Mesenchymal stem cell (in vitro differentiated cells and primary cell): ENCODE measurements around the gene FRG1.
A peak's percentile ranks its signal among the peaks of the same experiment; 100 is the strongest.
"Not testable (repeated sequence)": the region's sequence is repeated elsewhere in the genome, so short reads cannot be mapped to it uniquely, and the experiment has no call there.

ENCODE experiments used
- DNase-seq: peaks from one replicate; pipeline ENCODE4 v3.0.0-alpha.2; 2013
- H2AFZ ChIP-seq: one replicate; pipeline ENCODE4 v1.6.1; 2013; ENCODE audit warnings: low read depth, mild to moderate bottlenecking, control low read depth, inconsistent platforms, low read length, moderate library complexity
- H2AK5ac ChIP-seq: 2 replicates; pipeline ENCODE4 v1.6.1; 2013; ENCODE audit warnings: low read length, moderate library complexity, mild to moderate bottlenecking, inconsistent platforms; ENCODE audit not compliant: severe bottlenecking
- H2BK120ac ChIP-seq: one replicate; pipeline ENCODE4 v1.6.1; 2013; ENCODE audit warnings: low read depth, mild to moderate bottlenecking, inconsistent platforms, low read length, moderate library complexity
- H2BK12ac ChIP-seq, 2 experiments: one replicate each; pipeline ENCODE4 v1.6.1; 2013; ENCODE audit warnings: inconsistent platforms in 2 of 2, low read length in 2 of 2, mild to moderate bottlenecking in 2 of 2, moderate library complexity in 2 of 2, control low read depth in 1 of 2
- H2BK15ac ChIP-seq: one replicate; pipeline ENCODE4 v1.6.1; 2013; ENCODE audit warnings: mild to moderate bottlenecking, low read depth, inconsistent platforms; ENCODE audit not compliant: poor library complexity, severe bottlenecking
- H2BK5ac ChIP-seq: 2 replicates; pipeline ENCODE4 v1.6.1; 2013; ENCODE audit warnings: low read depth, mild to moderate bottlenecking, low read length, control low read depth, inconsistent platforms; ENCODE audit not compliant: poor library complexity, severe bottlenecking
- H3K14ac ChIP-seq, 2 experiments: one replicate each; pipeline ENCODE4 v1.6.1; 2013; ENCODE audit warnings: inconsistent platforms in 2 of 2, low read length in 2 of 2, control low read depth in 1 of 2, mild to moderate bottlenecking in 1 of 2, moderate library complexity in 1 of 2
- H3K18ac ChIP-seq, 2 experiments: one replicate each; pipeline ENCODE4 v1.6.1; 2013; ENCODE audit warnings: inconsistent platforms in 2 of 2, low read length in 2 of 2, control low read depth in 1 of 2, low read depth in 1 of 2, mild to moderate bottlenecking in 1 of 2
- H3K23ac ChIP-seq, 2 experiments: one replicate each; pipeline ENCODE4 v1.6.1; 2013; ENCODE audit warnings: inconsistent platforms in 2 of 2, low read length in 2 of 2, mild to moderate bottlenecking in 2 of 2, moderate library complexity in 2 of 2, control low read depth in 1 of 2
- H3K27ac ChIP-seq: 2 replicates; pipeline ENCODE4 v1.5.1; 2013; ENCODE audit warnings: mild to moderate bottlenecking, moderate library complexity, low read length, control low read depth, inconsistent platforms; ENCODE audit not compliant: poor library complexity, severe bottlenecking
- H3K27me3 ChIP-seq, 2 experiments: 2 replicates each; pipeline versions ENCODE4 v1.6.1 to v1.7.0; 2013; ENCODE audit warnings: low read length in 2 of 2, mild to moderate bottlenecking in 2 of 2, moderate library complexity in 2 of 2, control low read depth in 1 of 2, inconsistent platforms in 1 of 2; ENCODE audit not compliant: control insufficient read depth in 1 of 2, insufficient read depth in 1 of 2
- H3K36me3 ChIP-seq, 2 experiments: 2 replicates each; pipeline versions ENCODE4 v1.6.1 to v1.7.0; 2013; ENCODE audit warnings: low read length in 2 of 2, control low read depth in 1 of 2, inconsistent platforms in 1 of 2, low read depth in 1 of 2, mild to moderate bottlenecking in 1 of 2; ENCODE audit not compliant: insufficient read depth in 2 of 2, control insufficient read depth in 1 of 2
- H3K4ac ChIP-seq, 2 experiments: one replicate each; pipeline ENCODE4 v1.6.1; 2013; ENCODE audit warnings: inconsistent platforms in 2 of 2, low read length in 2 of 2, mild to moderate bottlenecking in 2 of 2, moderate library complexity in 2 of 2, control low read depth in 1 of 2, low read depth in 1 of 2
- H3K4me1 ChIP-seq: 2 replicates; pipeline ENCODE4 v1.6.1; 2013; ENCODE audit warnings: low read depth, low read length, control low read depth; ENCODE audit not compliant: control insufficient read depth, insufficient read depth
- H3K4me2 ChIP-seq: 2 replicates; pipeline ENCODE4 v1.6.1; 2013; ENCODE audit warnings: low read length, mild to moderate bottlenecking, inconsistent platforms; ENCODE audit not compliant: poor library complexity, severe bottlenecking
- H3K4me3 ChIP-seq, 2 experiments: 2 replicates each; pipeline versions ENCODE4 v1.5.1 to v1.7.0; 2013; ENCODE audit warnings: low read length in 2 of 2, mild to moderate bottlenecking in 2 of 2, control low read depth in 1 of 2, low read depth in 1 of 2; ENCODE audit not compliant: insufficient read depth in 1 of 2
- H3K79me1 ChIP-seq: replicated peaks from 2 replicates; pipeline ENCODE4 v1.6.1; 2013; ENCODE audit warnings: mild to moderate bottlenecking, control low read depth, low read length, inconsistent platforms; ENCODE audit not compliant: poor library complexity, severe bottlenecking
- H3K9ac ChIP-seq: 2 replicates; pipeline ENCODE4 v1.7.0; 2013; ENCODE audit warnings: mild to moderate bottlenecking, low read length, moderate library complexity
- H3K9me3 ChIP-seq: 2 replicates; pipeline ENCODE4 v1.7.0; 2013; ENCODE audit warnings: mild to moderate bottlenecking, low read length; ENCODE audit not compliant: control insufficient read depth
- H4K8ac ChIP-seq: one replicate; pipeline ENCODE4 v1.6.1; 2013; ENCODE audit warnings: inconsistent platforms, mild to moderate bottlenecking, low read length, moderate library complexity
- H4K91ac ChIP-seq: one replicate; pipeline ENCODE4 v1.6.1; 2013; ENCODE audit warnings: mild to moderate bottlenecking, low read length, inconsistent platforms
- WGBS: methylation state at CpG from one replicate; pipeline ENCODE4 v1.1.7; 2013; ENCODE audit warnings: mixed read lengths; 5-methylcytosine and 5-hydroxymethylcytosine counted together

Gene FRG1

DNA sequence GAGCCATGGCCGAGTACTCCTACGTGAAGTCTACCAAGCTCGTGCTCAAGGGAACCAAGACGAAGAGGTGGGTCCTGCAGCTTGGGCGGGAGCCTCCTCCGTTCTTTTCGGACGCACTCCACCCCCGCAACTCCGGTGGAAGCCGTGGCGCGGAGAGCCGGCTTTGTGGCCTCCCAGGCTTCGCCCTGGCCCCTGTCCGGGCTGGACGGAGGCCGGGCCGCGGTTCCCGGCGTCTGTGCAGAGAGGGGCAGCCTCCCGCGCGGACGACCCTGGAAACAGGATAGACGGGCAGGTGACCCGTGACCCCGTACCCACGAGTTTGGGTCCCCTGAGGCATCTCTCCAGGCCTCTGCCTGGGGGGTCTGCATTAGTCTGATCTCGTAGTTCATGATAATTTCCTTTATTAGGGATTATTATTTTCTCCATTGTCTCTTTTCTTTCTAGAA is 356 bp downstream of the FRG1 start:
- WGBS: under 1% methylated on average over 25 of the region's 31 CpGs

DNA sequence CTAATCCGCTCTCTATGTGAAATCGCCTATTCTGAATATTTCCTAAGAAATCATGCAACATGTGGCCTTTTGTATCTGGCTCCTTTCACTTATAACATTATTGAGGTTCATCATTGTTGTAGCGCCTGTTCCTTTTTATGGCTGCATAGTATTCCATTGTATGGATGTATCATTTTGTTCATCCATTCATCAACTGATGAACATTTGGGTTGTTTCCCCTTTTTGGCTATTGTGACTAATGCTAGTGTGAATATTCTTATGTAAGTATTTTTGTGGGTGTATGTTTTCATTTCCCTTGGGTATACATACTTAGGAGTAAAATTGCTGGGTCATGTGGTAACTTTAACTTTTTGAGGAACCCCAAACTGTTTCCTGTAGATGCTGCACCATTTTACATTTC is 1.7 kb downstream of the FRG1 start:
- Histone ChIP-seq H3K36me3 (peaks cover 3 to 18% of the 10 kb centered on the region in 2 experiments), H3K4me3 (peak overlapping the region in 1 of 2 experiments; percentile 97), H3K9ac (peak overlapping the region; percentile 96)
- not testable (repeated sequence) for H3K4ac ChIP-seq, H3K79me1 ChIP-seq, H2AK5ac ChIP-seq, H4K8ac ChIP-seq, H3K14ac ChIP-seq, H3K9me3 ChIP-seq, H4K91ac ChIP-seq, H3K23ac ChIP-seq, H3K27me3 ChIP-seq, H2BK5ac ChIP-seq, H2BK15ac ChIP-seq, H2AFZ ChIP-seq, H3K4me1 ChIP-seq, H2BK120ac ChIP-seq, H2BK12ac ChIP-seq, DNase-seq, H3K4me2 ChIP-seq, H3K27ac ChIP-seq, H3K18ac ChIP-seq
- WGBS: 97% methylated on average over 2 of the region's 3 CpGs

More for the DNA sequence above, 356 bp downstream of the FRG1 start:
- Histone ChIP-seq H3K4me3 (peak overlapping the region; percentile 95 to 97), H3K14ac (peak overlapping the region in 1 of 2 experiments; percentile 90), H3K4me2 (peak overlapping the region; percentile 35), H2BK12ac (no peak overlapping the region), H2BK5ac (no peak overlapping the region), H3K18ac (peak overlapping the region in 1 of 2 experiments; percentile 67), H3K9ac (peak overlapping the region; percentile 96), H2BK120ac (no peak overlapping the region), H3K36me3 (peaks cover 0 to 12% of the 10 kb centered on the region in 2 experiments), H3K9me3 (no peaks in the 10 kb centered on the region), H3K4me1 (peaks cover 4% of the 10 kb centered on the region), H2AFZ (peak overlapping the region; percentile 85), H2BK15ac (no peak overlapping the region), H4K91ac (no peak overlapping the region), H4K8ac (peak overlapping the region; percentile 60), H3K27me3 (no peaks in the 10 kb centered on the region), H3K23ac (no peak overlapping the region), H2AK5ac (no peak overlapping the region), H3K79me1 (peaks cover 2% of the 10 kb centered on the region), H3K4ac (peak overlapping the region in 1 of 2 experiments; percentile 82), H3K27ac (peak overlapping the region; percentile 71)
- DNase-seq: no peak

DNA sequence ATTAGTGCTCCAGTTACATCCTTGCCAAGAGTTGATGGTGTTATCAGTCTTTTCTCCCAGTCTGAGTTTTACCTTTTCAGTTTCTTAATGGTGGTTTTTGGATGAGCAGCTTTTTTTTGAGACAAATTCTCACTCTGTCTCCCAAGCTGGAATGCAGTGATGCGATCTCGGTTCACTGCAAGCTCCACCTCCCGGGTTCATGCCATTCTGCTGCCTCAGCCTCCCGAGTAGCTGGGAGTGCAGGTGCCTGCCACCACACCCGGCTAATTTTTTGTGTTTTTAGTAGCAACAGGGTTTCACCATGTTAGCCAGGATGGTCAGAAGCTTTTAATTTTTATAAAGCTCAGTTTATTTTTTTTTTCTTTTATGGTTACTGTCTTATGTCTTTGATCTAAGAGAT is 3.4 kb downstream of the FRG1 start:
- DNase-seq, H3K79me1 ChIP-seq, H3K27ac ChIP-seq, H2BK120ac ChIP-seq, H2AK5ac ChIP-seq, H3K23ac ChIP-seq, H3K4me3 ChIP-seq, H3K18ac ChIP-seq, H4K8ac ChIP-seq, H3K9ac ChIP-seq, H3K4me1 ChIP-seq, H2AFZ ChIP-seq, H3K14ac ChIP-seq, H3K9me3 ChIP-seq, H3K4ac ChIP-seq, H2BK15ac ChIP-seq, H2BK5ac ChIP-seq, H3K4me2 ChIP-seq, H3K27me3 ChIP-seq, H2BK12ac ChIP-seq, H4K91ac ChIP-seq: not testable (repeated sequence)
- WGBS: 80% methylated on average over 4 of the region's 5 CpGs
- peaks cover 3 to 23% of the 10 kb centered on the region in 2 experiments for H3K36me3 ChIP-seq

DNA sequence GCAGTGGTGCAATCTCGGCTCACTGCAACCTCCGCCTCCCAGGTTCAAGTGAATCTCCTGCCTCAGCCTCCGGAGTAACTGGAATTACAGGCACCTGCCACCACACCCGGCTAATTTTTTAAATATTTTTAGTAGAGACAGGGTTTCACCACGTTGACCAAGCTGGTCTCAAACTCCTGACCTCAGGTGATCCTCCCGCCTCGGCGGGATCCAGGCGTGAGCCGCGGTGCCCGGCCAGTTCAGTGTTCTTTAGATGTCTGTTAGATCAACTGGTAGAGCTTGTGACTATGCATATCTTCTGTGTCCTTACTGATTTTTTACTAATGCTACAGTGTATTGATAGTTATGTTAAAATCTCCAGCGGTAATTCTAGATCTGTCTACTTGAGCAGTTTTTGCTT is 6.2 kb downstream of the FRG1 start:
- not testable (repeated sequence) for H2BK120ac ChIP-seq, H3K9me3 ChIP-seq, H4K8ac ChIP-seq, H2BK12ac ChIP-seq, DNase-seq, H3K14ac ChIP-seq, H3K4me1 ChIP-seq, H3K27me3 ChIP-seq, H3K4me2 ChIP-seq, H3K9ac ChIP-seq, H3K4ac ChIP-seq, H2BK5ac ChIP-seq, H2AFZ ChIP-seq, H2AK5ac ChIP-seq, H3K18ac ChIP-seq, H4K91ac ChIP-seq, H3K27ac ChIP-seq, H3K23ac ChIP-seq, H2BK15ac ChIP-seq, H3K79me1 ChIP-seq, H3K4me3 ChIP-seq
- 95% methylated on average over 12 of the region's 13 CpGs for WGBS
- H3K36me3 ChIP-seq: peaks cover 3 to 23% of the 10 kb centered on the region in 2 experiments
